Ovary (tissue), 9 donors: ENCODE results near the gene AMER1. TPM values are rescaled to one million over a fixed set of nuclear protein-coding genes. Genes with fewer than 3 reads are reported as not detected.

Experiments used
- DNase-seq, 5 donors: peaks; one replicate each; pipeline ENCODE4 v3.0.0-alpha.2; 2019 to 2020
- H3K27ac ChIP-seq, 2 donors: fragments of 200-600 bp; one replicate each; pipeline versions ENCODE4 v1.5.1 to v1.8.0; 2019 to 2022
- H3K27me3 ChIP-seq: fragments of 200-600 bp; one replicate; pipeline ENCODE4 v1.8.0; 2022
- H3K36me3 ChIP-seq: fragments of 200-600 bp; sonication (generic); one replicate; pipeline ENCODE4 v1.5.1; 2019
- H3K4me1 ChIP-seq: one replicate; pipeline ENCODE4 v1.8.1; 2013; ENCODE audit warnings: mild to moderate bottlenecking, moderate library complexity; ENCODE audit not compliant: insufficient read depth
- H3K4me3 ChIP-seq: fragments of 200-600 bp; sonication (generic); one replicate; pipeline ENCODE4 v1.5.1; 2017
- H3K9me3 ChIP-seq, 2 donors: fragments of 200-600 bp in 1 of 2; sonication (generic) in 1 of 2; one replicate each; pipeline versions ENCODE4 v1.5.1 to v1.8.1; 2013 to 2019; ENCODE audit warnings: mild to moderate bottlenecking in 1 of 2, moderate library complexity in 1 of 2
- CTCF ChIP-seq, 3 donors: fragments of 450-650 bp in 2 of 3; fragments of 200-600 bp in 1 of 3; IDR thresholded peaks; one replicate each; pipeline versions ENCODE4 v1.5.1 to v1.8.0; 2016 to 2022; ENCODE audit warnings: antibody characterized with exemption in 3 of 3, mild to moderate bottlenecking in 1 of 3
- EP300 ChIP-seq: sonication (generic); formaldehyde crosslinking; IDR thresholded peaks from one replicate; pipeline ENCODE4 v1.6.1; 2017; ENCODE audit warnings: antibody characterized with exemption
- POLR2A ChIP-seq: fragments of 450-650 bp; IDR thresholded peaks from one replicate; pipeline ENCODE4 v1.6.1; 2017; ENCODE audit warnings: antibody characterized with exemption, mild to moderate bottlenecking, moderate library complexity
- WGBS, 3 donors: extraction: QIAGEN DNeasy Blood & Tissue Kit in 1 of 3; methylation state at CpG; one replicate each; pipeline versions ENCODE4 v1.1.5 to v1.1.7; 2013 to 2017; 5-methylcytosine and 5-hydroxymethylcytosine counted together
- intact Hi-C, 4 donors: fragments of 100-400 bp; cut with DNase I; formaldehyde crosslinking; loops; one replicate each; pipeline versions ENCODE4 v1.11.0 to v1.15.1; 2022 to 2023
- polyA plus RNA-seq, 2 donors: library from polyadenylated mRNA; stranded (reverse); fragments of 200-250 nt in 1 of 2; fragments of 350-450 nt in 1 of 2; fragmentation: Illumina TruSeq in 1 of 2; extraction: RNeasy Lipid Tissue Mini Kit (QIAGEN cat#74804) in 1 of 2; gene quantifications; one replicate each; pipeline ENCODE4 v1.2.3, GENCODE V29; 2013 to 2014
- total RNA-seq, 7 donors: library from RNA; depleted of rRNA in 2 of 7; stranded (reverse); fragments of >200 nt in 2 of 7; fragmentation: NEBNext Ultra II Directional in 3 of 7; extraction: Animal tissue kit (Norgen Biotek cat#: 25700) in 3 of 7; gene quantifications; one replicate each; pipeline versions ENCODE4 v1.1.0 to v1.2.4, GENCODE V29; 2016 to 2023
- donor health status: DM: no; HTN: no; CAD: no; lungs with moderate emphysema.
- donor health status: DM: no; HTN: no; CAD: no.
- donor health status: Bipolar disorder and iron deficiency.
- donor health status: DM: yes; HTN: yes; CAD: no.
- donor health status: DM: no; HTN: no; CAD: no.
- donor health status: DM: yes; HTN: yes; CAD: no.

AMER1 gene
- total and polyA plus RNA-seq, 9 donors: 5.5 to 25.9 (median 14.2) TPM

- intact Hi-C loops: no loop called here
- WGBS, 3 donors: 87 to 94% (median 89%) methylated on average over 3 of the region's 3 CpGs
- no peaks in the 10 kb centered on the region for H3K4me1 ChIP-seq
- DNase-seq: no peak
- no peak overlapping the region for H3K27ac ChIP-seq
- no peaks in the 10 kb centered on the region for H3K9me3 ChIP-seq
- H3K36me3 ChIP-seq: no peaks in the 10 kb centered on the region
- H3K27me3 ChIP-seq: no peaks in the 10 kb centered on the region
- H3K4me3 ChIP-seq: no peak overlapping the region
- TF ChIP-seq EP300: no peak
- no peak for TF ChIP-seq POLR2A
Observed at GRCh38 chrX:64188901-64189300, 16.6 kb downstream of the AMER1 start.

GRCh38 chrX:64187762-64188150 is 17.8 kb downstream of the AMER1 start:
- intact Hi-C loops: no loop called here
- no peak for DNase-seq
- Histone ChIP-seq H3K36me3 (no peaks in the 10 kb centered on the region), H3K27me3 (no peaks in the 10 kb centered on the region), H3K4me3 (no peak overlapping the region), H3K4me1 (no peaks in the 10 kb centered on the region), H3K9me3 (no peaks in the 10 kb centered on the region), H3K27ac (no peak overlapping the region)
- TF ChIP-seq CTCF (IDR thresholded peaks at IDR 0.05) (no peak), POLR2A (no peak), EP300 (no peak)

- no peak for DNase-seq
- whole genome bisulfite sequencing, 3 donors: 41 to 71% (median 67%) methylated on average over 1 of the region's 1 CpG
- Histone ChIP-seq H3K4me3 (no peak overlapping the region), H3K36me3 (no peaks in the 10 kb centered on the region), H3K4me1 (no peaks in the 10 kb centered on the region), H3K27ac (no peak overlapping the region), H3K27me3 (no peaks in the 10 kb centered on the region), H3K9me3 (no peaks in the 10 kb centered on the region)
- intact Hi-C loops: no loop called here
- TF ChIP-seq EP300 (no peak), POLR2A (no peak), CTCF (IDR thresholded peaks at IDR 0.05) (no peak)
Observed at GRCh38 chrX:64186974-64187761, 18.3 kb downstream of the AMER1 start.

GRCh38 chrX:64184396-64184795 is 21.1 kb downstream of the AMER1 start:
- H3K36me3 ChIP-seq: no peaks in the 10 kb centered on the region
- H3K27me3 ChIP-seq: no peaks in the 10 kb centered on the region
- intact Hi-C loops: no loop called here
- H3K4me1 ChIP-seq: no peaks in the 10 kb centered on the region
- 72 to 82% (median 82%) methylated on average over 2 of the region's 2 CpGs for WGBS, 3 donors
- TF ChIP-seq CTCF (IDR thresholded peaks at IDR 0.05): no peak
- TF ChIP-seq POLR2A: no peak
- no peak for TF ChIP-seq EP300
- no peak overlapping the region for H3K27ac ChIP-seq
- no peaks in the 10 kb centered on the region for H3K9me3 ChIP-seq
- no peak overlapping the region for H3K4me3 ChIP-seq
- DNase-seq: no peak

GRCh38 chrX:64182208-64182607 is 23.3 kb downstream of the AMER1 start:
- no peak overlapping the region for H3K27ac ChIP-seq
- intact Hi-C loops: no loop called here
- no peaks in the 10 kb centered on the region for H3K4me1 ChIP-seq
- no peaks in the 10 kb centered on the region for H3K27me3 ChIP-seq
- H3K9me3 ChIP-seq: no peaks in the 10 kb centered on the region
- WGBS, 3 donors: 69 to 78% (median 73%) methylated on average over 2 of the region's 2 CpGs
- no peak overlapping the region for H3K4me3 ChIP-seq
- H3K36me3 ChIP-seq: no peaks in the 10 kb centered on the region
- no peak for TF ChIP-seq POLR2A
- TF ChIP-seq CTCF (IDR thresholded peaks at IDR 0.05): no peak
- TF ChIP-seq EP300: no peak
- DNase-seq: no peak
